ES-I3 (cell line): ENCODE data around the gene POMP.
A peak's percentile ranks its signal among the peaks of the same experiment; 100 is the strongest.
"Not testable (repeated sequence)": the region's sequence is repeated elsewhere in the genome, so short reads cannot be mapped to it uniquely, and the experiment has no call there.

Source experiments
- H3K36me3 ChIP-seq: 2 replicates; pipeline ENCODE4 v1.6.1; 2013; ENCODE audit warnings: mild to moderate bottlenecking, low read length, control low read depth, moderate library complexity; ENCODE audit not compliant: insufficient read depth
- H3K4me1 ChIP-seq: 2 replicates; pipeline ENCODE4 v1.6.1; 2013; ENCODE audit warnings: mild to moderate bottlenecking, control low read depth, low read length; ENCODE audit not compliant: insufficient read depth
- H3K9ac ChIP-seq: 2 replicates; pipeline ENCODE4 v1.6.1; 2013; ENCODE audit warnings: low read depth, mild to moderate bottlenecking, low read length, moderate library complexity
- H3K9me3 ChIP-seq: 2 replicates; pipeline ENCODE4 v1.6.1; 2013; ENCODE audit warnings: mild to moderate bottlenecking, low read length, moderate library complexity; ENCODE audit not compliant: control insufficient read depth, insufficient read depth

POMP gene

GRCh38 chr13:28654276-28654675, 4.7 kb upstream of the POMP start:
- no peak overlapping the region for H3K9ac ChIP-seq
- H3K9me3 ChIP-seq = no peaks in the 10 kb centered on the region
- H3K36me3 ChIP-seq = no peaks in the 10 kb centered on the region
- H3K4me1 ChIP-seq = peaks cover 11% of the 10 kb centered on the region

GRCh38 chr13:28655561-28655960, 3.4 kb upstream of the POMP start:
- no peak overlapping the region for H3K9ac ChIP-seq
- H3K36me3 ChIP-seq = no peaks in the 10 kb centered on the region
- H3K9me3 ChIP-seq = no peaks in the 10 kb centered on the region
- H3K4me1 ChIP-seq = peaks cover 15% of the 10 kb centered on the region

- H3K9ac ChIP-seq = peak overlapping the region; percentile 94
- peaks cover 17% of the 10 kb centered on the region for H3K4me1 ChIP-seq
- H3K9me3 ChIP-seq = no peaks in the 10 kb centered on the region
- no peaks in the 10 kb centered on the region for H3K36me3 ChIP-seq
Observed at GRCh38 chr13:28657784-28658538, 969 bp upstream of the POMP start.

- H3K4me1 ChIP-seq = peaks cover 17% of the 10 kb centered on the region
Observed at GRCh38 chr13:28658539-28658795, 463 bp upstream of the POMP start.

GRCh38 chr13:28659621-28659970, 666 bp downstream of the POMP start:
- peak overlapping the region; percentile 94 for H3K9ac ChIP-seq
- no peaks in the 10 kb centered on the region for H3K9me3 ChIP-seq
- peaks cover 1% of the 10 kb centered on the region; the same call in 1 of the 2 replicates for H3K36me3 ChIP-seq
- peaks cover 17% of the 10 kb centered on the region for H3K4me1 ChIP-seq

More at GRCh38 chr13:28658539-28658795, 463 bp upstream of the POMP start:
- Histone ChIP-seq H3K9ac (peak overlapping the region; percentile 94), H3K9me3 (no peaks in the 10 kb centered on the region), H3K36me3 (no peaks in the 10 kb centered on the region)

- H3K9me3 ChIP-seq = no peaks in the 10 kb centered on the region
- no peaks in the 10 kb centered on the region for H3K4me1 ChIP-seq
- H3K9ac ChIP-seq = no peak overlapping the region
- peaks cover 38% of the 10 kb centered on the region for H3K36me3 ChIP-seq
Observed at GRCh38 chr13:28666897-28667488, 8.1 kb downstream of the POMP start.

GRCh38 chr13:28671126-28671792, 12.3 kb downstream of the POMP start:
- Histone ChIP-seq H3K36me3 (peaks cover 51% of the 10 kb centered on the region), H3K9ac (no peak overlapping the region), H3K4me1 (no peaks in the 10 kb centered on the region), H3K9me3 (no peaks in the 10 kb centered on the region)

- no peaks in the 10 kb centered on the region for H3K4me1 ChIP-seq
- H3K36me3 ChIP-seq = peaks cover 13% of the 10 kb centered on the region
- H3K9me3 ChIP-seq = no peaks in the 10 kb centered on the region
- H3K9ac ChIP-seq = no peak overlapping the region
Observed at GRCh38 chr13:28678809-28679208, 19.9 kb downstream of the POMP start.

GRCh38 chr13:28679628-28680027, 20.7 kb downstream of the POMP start:
- 0 out of 2 replicates have a peak, but pooled peaks cover 1% of the 10 kb centered on the region for H3K4me1 ChIP-seq
- H3K9me3 ChIP-seq = no peaks in the 10 kb centered on the region
- H3K9ac ChIP-seq = no peak overlapping the region
- peaks cover 6% of the 10 kb centered on the region; the same call in 1 of the 2 replicates for H3K36me3 ChIP-seq

GRCh38 chr13:28680541-28680940, 21.6 kb downstream of the POMP start:
- peaks cover 3% of the 10 kb centered on the region; the same call in 1 of the 2 replicates for H3K36me3 ChIP-seq

GRCh38 chr13:28683169-28683568, 24.2 kb downstream of the POMP start:
- not testable (repeated sequence) for H3K9me3 ChIP-seq, H3K4me1 ChIP-seq, H3K9ac ChIP-seq

More at GRCh38 chr13:28680541-28680940, 21.6 kb downstream of the POMP start:
- Histone ChIP-seq H3K9me3 (no peaks in the 10 kb centered on the region), H3K4me1 (0 out of 2 replicates have a peak, but pooled peaks cover 4% of the 10 kb centered on the region), H3K9ac (no peak overlapping the region)

GRCh38 chr13:28684257-28684656, 25.3 kb downstream of the POMP start:
- Histone ChIP-seq H3K36me3 (no peaks in the 10 kb centered on the region), H3K9ac (no peak overlapping the region; the same call in 1 of the 2 replicates), H3K9me3 (no peaks in the 10 kb centered on the region), H3K4me1 (0 out of 2 replicates have a peak, but pooled peaks cover 4% of the 10 kb centered on the region)

More at GRCh38 chr13:28683169-28683568, 24.2 kb downstream of the POMP start:
- not testable (repeated sequence) for H3K36me3 ChIP-seq

GRCh38 chr13:28685114-28685513, 26.2 kb downstream of the POMP start:
- Histone ChIP-seq H3K4me1 (0 out of 2 replicates have a peak, but pooled peaks cover 4% of the 10 kb centered on the region), H3K9ac (no peak overlapping the region), H3K36me3 (no peaks in the 10 kb centered on the region), H3K9me3 (no peaks in the 10 kb centered on the region)

GRCh38 chr13:28685892-28686291, 27.0 kb downstream of the POMP start:
- Histone ChIP-seq H3K4me1 (0 out of 2 replicates have a peak, but pooled peaks cover 4% of the 10 kb centered on the region), H3K9me3 (no peaks in the 10 kb centered on the region), H3K9ac (no peak overlapping the region), H3K36me3 (no peaks in the 10 kb centered on the region)
